Measurements from ENCODE around the gene ZSCAN12. TPM values are rescaled to one million over a fixed set of nuclear protein-coding genes. Genes with fewer than 3 reads are reported as not detected.

Gene ZSCAN12
- total and polyA plus RNA-seq, 11 donors = 0.99 to 4.0 (median 2.7) TPM

- H3K27ac ChIP-seq = no peak overlapping the region
- peaks cover 0 to 30% (median 7%) of the 10 kb centered on the region in 12 donors for H3K4me1 ChIP-seq
- 91 to 95% (median 94%) methylated on average over 2 of the region's 2 CpGs for WGBS, 4 donors
- DNase-seq = no peak
- TF ChIP-seq CTCF (IDR thresholded peaks at IDR 0.05) (no peak), POLR2A (IDR thresholded peaks at IDR 0.05) (no peak)
- ATAC-seq = no peak
- intact Hi-C loops (cut with DNase I) = loop anchor here in 1 of 10 donors (10.0 kb wide), 1 partner anchor 304 kb away; no protein-coding TSS in a partner anchor
- H3K36me3 ChIP-seq = peaks cover 0 to 49% (median 39%) of the 10 kb centered on the region in 9 donors
- no peaks in the 10 kb centered on the region for H3K27me3 ChIP-seq
- peaks cover 0 to 13% (median 5%) of the 10 kb centered on the region in 12 donors for H3K9me3 ChIP-seq
- H3K4me3 ChIP-seq = no peak overlapping the region
These were observed 19.2 kb downstream of the ZSCAN12 start for GRCh38 chr6:28380381-28380780.

GRCh38 chr6:28378644-28379043 is 20.9 kb downstream of the ZSCAN12 start:
- DNase-seq (no peak), ATAC-seq (no peak)
- TF ChIP-seq POLR2A (IDR thresholded peaks at IDR 0.05) (no peak), CTCF (IDR thresholded peaks at IDR 0.05) (no peak)
- H3K9me3 ChIP-seq = peaks cover 0 to 13% (median 5%) of the 10 kb centered on the region in 12 donors
- H3K27ac ChIP-seq = no peak overlapping the region
- H3K4me3 ChIP-seq = no peak overlapping the region
- H3K27me3 ChIP-seq = no peaks in the 10 kb centered on the region
- H3K36me3 ChIP-seq = peaks cover 0 to 44% (median 34%) of the 10 kb centered on the region in 9 donors
- intact Hi-C loops (cut with DNase I) = no loop called here
- peaks cover 0 to 28% (median 7%) of the 10 kb centered on the region in 12 donors for H3K4me1 ChIP-seq

- no peak for ATAC-seq
- H3K27ac ChIP-seq = no peak overlapping the region
- DNase-seq = no peak
- no peaks in the 10 kb centered on the region for H3K27me3 ChIP-seq
- peaks cover 0 to 44% (median 34%) of the 10 kb centered on the region in 9 donors for H3K36me3 ChIP-seq
- peaks cover 0 to 24% (median 6%) of the 10 kb centered on the region in 12 donors for H3K4me1 ChIP-seq
- no peak overlapping the region for H3K4me3 ChIP-seq
- WGBS, 4 donors = 97 to 100% (median 97%) methylated on average over 1 of the region's 1 CpG
- intact Hi-C loops (cut with DNase I) = no loop called here
- TF ChIP-seq CTCF (IDR thresholded peaks at IDR 0.05) = no peak
- no peak for TF ChIP-seq POLR2A (IDR thresholded peaks at IDR 0.05)
- peaks cover 0 to 13% (median 5%) of the 10 kb centered on the region in 12 donors for H3K9me3 ChIP-seq
These were observed 21.7 kb downstream of the ZSCAN12 start for GRCh38 chr6:28377879-28378278.

- intact Hi-C loops (cut with DNase I) = loop anchor here in 1 of 10 donors (2.0 kb wide), 1 partner anchor 47 kb away; no protein-coding TSS in a partner anchor
- no peak for TF ChIP-seq POLR2A (IDR thresholded peaks at IDR 0.05)
- no peak for TF ChIP-seq CTCF (IDR thresholded peaks at IDR 0.05)
- DNase-seq (no peak), ATAC-seq (no peak)
- H3K4me1 ChIP-seq = no peaks in the 10 kb centered on the region
- H3K27ac ChIP-seq = no peak overlapping the region
- WGBS, 4 donors = 92 to 96% (median 94%) methylated on average over 1 of the region's 1 CpG
- H3K9me3 ChIP-seq = peaks cover 0 to 11% (median 4%) of the 10 kb centered on the region in 12 donors
- no peaks in the 10 kb centered on the region for H3K27me3 ChIP-seq
- H3K4me3 ChIP-seq = no peak overlapping the region
- H3K36me3 ChIP-seq = peaks cover 0 to 21% (median 5%) of the 10 kb centered on the region in 9 donors
These were observed 25.6 kb downstream of the ZSCAN12 start for GRCh38 chr6:28373925-28374324.
